GM12892 (cell line): ENCODE data around the gene ANGPTL7.

Experiments used
- DNase-seq: peaks from one replicate; pipeline ENCODE4 v3.0.0; 2011; ENCODE audit not compliant: insufficient read length
- FAIRE-seq: peaks from 2 replicates; lab custom pipeline; 2011; peaks lifted over from hg19 to GRCh38; lab: Jason Lieb, UNC
- POLR2A ChIP-seq: IDR thresholded peaks from 2 replicates; pipeline ENCODE4 v1.6.1; 2011; ENCODE audit warnings: low read depth, low read length, control low read depth
- POLR2AphosphoS5 ChIP-seq: IDR thresholded peaks from 2 replicates; pipeline ENCODE4 v1.6.1; 2011; ENCODE audit warnings: low read depth, low read length, control low read depth
- TAF1 ChIP-seq: IDR thresholded peaks from 2 replicates; pipeline ENCODE4 v1.6.1; 2011; ENCODE audit warnings: low read depth, mild to moderate bottlenecking, control low read depth, low read length, borderline replicate concordance

Gene ANGPTL7

GRCh38 chr1:11211925-11212587 lies 22.9 kb downstream of the ANGPTL7 start:
- FAIRE-seq (no peak), DNase-seq (no peak)
- no peak for TF ChIP-seq POLR2A
- no peak for TF ChIP-seq TAF1
- TF ChIP-seq POLR2AphosphoS5, result no peak

GRCh38 chr1:11214698-11215380 lies 25.7 kb downstream of the ANGPTL7 start:
- DNase-seq (no peak), FAIRE-seq (no peak)
- TF ChIP-seq POLR2A (no peak), TAF1 (no peak), POLR2AphosphoS5 (no peak)

GRCh38 chr1:11215381-11216005 lies 26.3 kb downstream of the ANGPTL7 start:
- FAIRE-seq, result no peak
- no peak for TF ChIP-seq POLR2AphosphoS5
- TF ChIP-seq POLR2A, result no peak
- TF ChIP-seq TAF1, result no peak

GRCh38 chr1:11216074-11216473 lies 26.9 kb downstream of the ANGPTL7 start:
- TF ChIP-seq POLR2AphosphoS5, result no peak
- no peak for TF ChIP-seq TAF1
- no peak for TF ChIP-seq POLR2A
- FAIRE-seq (no peak), DNase-seq (no peak)

More at GRCh38 chr1:11215381-11216005, 26.3 kb downstream of the ANGPTL7 start:
- DNase-seq, result no peak

GRCh38 chr1:11227106-11228077 lies 38.2 kb downstream of the ANGPTL7 start:
- TF ChIP-seq TAF1 (no peak), POLR2A (no peak), POLR2AphosphoS5 (no peak)
- FAIRE-seq (peak; percentile 90), DNase-seq (no peak)

- TF ChIP-seq POLR2A (no peak), TAF1 (no peak), POLR2AphosphoS5 (no peak)
- no peak for FAIRE-seq
- DNase-seq, result no peak
Observed at GRCh38 chr1:11229203-11229602, 40.0 kb downstream of the ANGPTL7 start.

GRCh38 chr1:11233208-11233607 lies 44.1 kb downstream of the ANGPTL7 start:
- TF ChIP-seq POLR2AphosphoS5 (no peak), POLR2A (no peak), TAF1 (no peak)
- FAIRE-seq (no peak), DNase-seq (no peak)

GRCh38 chr1:11237356-11237755 lies 48.2 kb downstream of the ANGPTL7 start:
- DNase-seq (no peak), FAIRE-seq (no peak)
- TF ChIP-seq TAF1 (no peak), POLR2AphosphoS5 (no peak), POLR2A (no peak)

- no peak for FAIRE-seq
- TF ChIP-seq TAF1 (no peak), POLR2AphosphoS5 (no peak), POLR2A (no peak)
- no peak for DNase-seq
Observed at GRCh38 chr1:11238311-11238710, 49.2 kb downstream of the ANGPTL7 start.

GRCh38 chr1:11245248-11245647 lies 56.1 kb downstream of the ANGPTL7 start:
- DNase-seq, result no peak
- TF ChIP-seq TAF1 (no peak), POLR2AphosphoS5 (no peak), POLR2A (no peak)
- FAIRE-seq, result no peak
